Occipital lobe (tissue), 2 donors: ENCODE measurements around the gene NUP210. TPM values are rescaled to one million over a fixed set of nuclear protein-coding genes. Genes with fewer than 3 reads are reported as not detected.
"Not testable (repeated sequence)": the region's sequence is repeated elsewhere in the genome, so short reads cannot be mapped to it uniquely, and the experiment has no call there.

Source experiments
- DNase-seq: peaks from one replicate; lab custom pipeline; 2025; lab: John Stamatoyannopoulos, UW
- total RNA-seq: library from RNA; depleted of rRNA; stranded (reverse); fragments of >200 nt; gene quantifications from one replicate; pipeline ENCODE4 v1.2.3, GENCODE V29; 2014

The NUP210 gene
- total RNA-seq, 1 donor from 2014 or later: 7.5 TPM

- DNase-seq: no peak
Observed at GRCh38 chr3:13429631-13430291, 9.6 kb upstream of the NUP210 start.

- DNase-seq: not testable (repeated sequence)
Observed at GRCh38 chr3:13428678-13429077, 8.6 kb upstream of the NUP210 start.

- no peak for DNase-seq
Observed at GRCh38 chr3:13427662-13428603, 7.8 kb upstream of the NUP210 start.

GRCh38 chr3:13426591-13426990 lies 6.5 kb upstream of the NUP210 start:
- no peak for DNase-seq

- no peak for DNase-seq
Observed at GRCh38 chr3:13425689-13426088, 5.6 kb upstream of the NUP210 start.

GRCh38 chr3:13424865-13425617 lies 4.9 kb upstream of the NUP210 start:
- no peak for DNase-seq

- no peak for DNase-seq
Observed at GRCh38 chr3:13424141-13424844, 4.2 kb upstream of the NUP210 start.

GRCh38 chr3:13420831-13421765 lies 976 bp upstream of the NUP210 start:
- DNase-seq: no peak

- no peak for DNase-seq
Observed at GRCh38 chr3:13419505-13420044, 547 bp downstream of the NUP210 start.

GRCh38 chr3:13417166-13417947 lies 2.8 kb downstream of the NUP210 start:
- DNase-seq: no peak

- no peak for DNase-seq
Observed at GRCh38 chr3:13415997-13416793, 3.9 kb downstream of the NUP210 start.

- no peak for DNase-seq
Observed at GRCh38 chr3:13415236-13415986, 4.7 kb downstream of the NUP210 start.

- DNase-seq: no peak
Observed at GRCh38 chr3:13414040-13414729, 5.9 kb downstream of the NUP210 start.

GRCh38 chr3:13411186-13411860 lies 8.8 kb downstream of the NUP210 start:
- no peak for DNase-seq

GRCh38 chr3:13408890-13409289 lies 11.2 kb downstream of the NUP210 start:
- no peak for DNase-seq

GRCh38 chr3:13407926-13408325 lies 12.2 kb downstream of the NUP210 start:
- DNase-seq: no peak
